ENCODE results near the gene SPHK2.
A peak's percentile ranks its signal among the peaks of the same experiment; 100 is the strongest.
"Not testable (repeated sequence)": the region's sequence is repeated elsewhere in the genome, so short reads cannot be mapped to it uniquely, and the experiment has no call there.

SPHK2 gene

DNA sequence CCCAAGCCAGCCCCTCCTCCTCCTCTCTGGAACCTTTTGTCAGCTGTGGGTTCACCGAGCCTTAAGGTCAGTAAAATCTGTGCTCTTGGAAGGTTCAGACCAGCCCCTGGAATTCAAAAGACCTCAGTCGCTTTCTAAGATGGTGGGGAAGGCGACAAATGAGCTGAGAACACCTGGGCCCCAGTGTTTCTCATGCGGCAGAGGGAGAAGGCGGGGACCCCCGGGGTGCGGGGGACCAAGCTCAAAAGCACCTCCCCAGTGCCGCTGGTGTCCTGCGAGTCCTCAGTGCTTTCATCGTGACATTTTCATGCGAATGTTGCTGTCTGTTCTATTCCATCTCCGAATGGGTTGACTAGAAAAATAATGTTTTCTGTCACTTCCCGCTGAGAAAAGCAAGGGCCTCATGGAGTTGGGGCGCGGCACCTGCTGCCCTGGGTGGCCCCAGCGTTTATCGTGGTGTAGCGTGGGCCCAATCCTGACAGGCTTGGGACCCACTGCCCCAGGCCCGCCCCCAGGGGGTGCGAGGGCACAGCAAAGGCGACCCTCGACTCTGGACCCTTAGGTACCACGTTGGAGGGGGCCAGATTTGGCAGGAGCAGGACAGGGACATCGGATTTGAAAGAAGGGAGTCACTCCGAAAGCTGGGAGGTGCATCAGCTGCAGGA is 54.3 kb downstream of the SPHK2 start:
- TF ChIP-seq, protein P1, sequence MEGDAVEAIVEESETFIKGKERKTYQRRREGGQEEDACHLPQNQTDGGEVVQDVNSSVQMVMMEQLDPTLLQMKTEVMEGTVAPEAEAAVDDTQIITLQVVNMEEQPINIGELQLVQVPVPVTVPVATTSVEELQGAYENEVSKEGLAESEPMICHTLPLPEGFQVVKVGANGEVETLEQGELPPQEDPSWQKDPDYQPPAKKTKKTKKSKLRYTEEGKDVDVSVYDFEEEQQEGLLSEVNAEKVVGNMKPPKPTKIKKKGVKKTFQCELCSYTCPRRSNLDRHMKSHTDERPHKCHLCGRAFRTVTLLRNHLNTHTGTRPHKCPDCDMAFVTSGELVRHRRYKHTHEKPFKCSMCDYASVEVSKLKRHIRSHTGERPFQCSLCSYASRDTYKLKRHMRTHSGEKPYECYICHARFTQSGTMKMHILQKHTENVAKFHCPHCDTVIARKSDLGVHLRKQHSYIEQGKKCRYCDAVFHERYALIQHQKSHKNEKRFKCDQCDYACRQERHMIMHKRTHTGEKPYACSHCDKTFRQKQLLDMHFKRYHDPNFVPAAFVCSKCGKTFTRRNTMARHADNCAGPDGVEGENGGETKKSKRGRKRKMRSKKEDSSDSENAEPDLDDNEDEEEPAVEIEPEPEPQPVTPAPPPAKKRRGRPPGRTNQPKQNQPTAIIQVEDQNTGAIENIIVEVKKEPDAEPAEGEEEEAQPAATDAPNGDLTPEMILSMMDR (IDR thresholded peaks at IDR 0.05; ENCODE audit: borderline replicate concordance, control extremely low read depth, extremely low read depth, insufficient read depth, missing control alignments), result no peak
- in situ Hi-C loops (cut with MboI; ENCODE audit: low sequenced_read_pairs, unreplicated experiment), result no loop called here
- DNase-seq (ENCODE audit: low spot score), result peak; percentile 19

DNA sequence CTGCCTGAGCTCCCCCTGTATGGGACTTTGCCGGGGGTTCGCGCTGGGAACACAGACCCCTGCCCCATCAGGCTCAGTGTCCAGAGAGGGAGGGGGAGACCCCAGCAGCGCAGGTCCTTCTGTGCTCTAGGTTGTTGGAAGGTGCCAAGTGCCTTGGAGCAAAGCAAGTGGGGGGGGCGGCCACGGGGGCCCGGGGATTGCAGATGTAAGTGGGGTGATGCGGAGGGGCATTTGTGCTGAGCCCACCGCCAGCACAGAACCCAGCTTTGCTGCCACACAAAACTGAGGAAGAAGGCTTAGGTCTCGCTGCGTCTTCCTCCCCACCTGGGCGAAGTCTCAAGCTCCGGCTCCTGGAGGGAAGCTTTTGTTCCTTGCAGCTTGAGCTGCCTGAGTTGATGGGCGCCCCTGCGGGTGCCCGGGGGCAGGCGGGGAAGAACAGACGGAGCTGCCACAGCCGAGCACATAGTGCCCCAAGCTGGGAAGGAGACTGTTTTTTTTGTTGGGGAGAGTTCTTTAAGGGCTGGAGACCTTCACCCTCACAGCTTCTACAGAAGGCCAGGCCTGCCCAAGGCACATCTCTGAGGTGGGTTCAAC is 55.0 kb downstream of the SPHK2 start:
- in situ Hi-C loops (cut with MboI; ENCODE audit: low sequenced_read_pairs, unreplicated experiment), result no loop called here
- TF ChIP-seq, protein P1 (IDR thresholded peaks at IDR 0.05; ENCODE audit: borderline replicate concordance, control extremely low read depth, extremely low read depth, insufficient read depth, missing control alignments), result no peak

DNA sequence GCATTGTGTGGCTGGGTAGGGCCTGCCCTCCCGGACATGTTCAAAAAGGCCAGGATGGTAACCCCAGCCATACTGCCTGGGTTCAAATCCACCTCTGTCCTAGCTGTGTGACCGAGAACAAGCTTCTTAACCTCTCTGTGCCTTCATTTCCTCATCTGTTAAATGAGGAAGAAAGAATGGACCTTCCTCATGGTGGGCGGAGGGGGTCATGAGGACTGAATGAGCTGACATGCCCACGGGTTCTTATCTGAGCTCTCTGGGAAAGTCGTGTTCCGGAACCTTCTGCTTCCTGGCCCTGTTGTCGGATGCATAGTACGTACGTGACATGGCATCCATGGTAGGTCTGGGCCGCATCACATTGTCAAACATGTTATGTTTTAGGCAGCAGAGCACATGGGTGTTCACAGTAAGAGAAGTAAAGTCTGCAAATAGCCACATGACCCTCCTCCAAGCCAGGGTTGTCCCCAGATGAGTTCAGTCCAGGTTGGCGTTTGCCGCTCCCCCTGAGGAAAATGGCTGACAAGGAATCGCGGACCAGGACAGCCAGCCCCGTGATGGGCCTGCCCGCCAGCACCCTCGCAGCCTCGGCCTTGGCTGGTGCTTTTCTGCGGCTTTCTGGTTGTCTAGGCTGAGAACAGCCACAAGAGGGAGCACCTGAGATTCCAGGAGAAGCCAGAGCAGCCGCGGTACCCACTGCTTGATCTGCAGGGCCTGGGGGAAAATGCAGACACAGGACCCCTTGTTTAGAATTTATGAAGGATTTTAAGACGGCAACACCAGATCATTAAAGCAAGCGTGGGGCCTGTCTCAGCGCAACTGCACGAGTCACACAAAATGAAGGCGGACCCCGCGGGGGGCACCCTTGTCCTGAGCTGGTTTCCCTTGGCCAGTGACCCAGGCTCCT is 55.9 kb downstream of the SPHK2 start:
- in situ Hi-C loops (cut with MboI; ENCODE audit: low sequenced_read_pairs, unreplicated experiment), result no loop called here
- peak; percentile 95 for DNase-seq (ENCODE audit: low spot score)
- TF ChIP-seq, protein P1 (IDR thresholded peaks at IDR 0.05; ENCODE audit: borderline replicate concordance, control extremely low read depth, extremely low read depth, insufficient read depth, missing control alignments), result peak; percentile 77

More for the DNA sequence above, 55.0 kb downstream of the SPHK2 start:
- peak; percentile 37 for DNase-seq (ENCODE audit: low spot score)

DNA sequence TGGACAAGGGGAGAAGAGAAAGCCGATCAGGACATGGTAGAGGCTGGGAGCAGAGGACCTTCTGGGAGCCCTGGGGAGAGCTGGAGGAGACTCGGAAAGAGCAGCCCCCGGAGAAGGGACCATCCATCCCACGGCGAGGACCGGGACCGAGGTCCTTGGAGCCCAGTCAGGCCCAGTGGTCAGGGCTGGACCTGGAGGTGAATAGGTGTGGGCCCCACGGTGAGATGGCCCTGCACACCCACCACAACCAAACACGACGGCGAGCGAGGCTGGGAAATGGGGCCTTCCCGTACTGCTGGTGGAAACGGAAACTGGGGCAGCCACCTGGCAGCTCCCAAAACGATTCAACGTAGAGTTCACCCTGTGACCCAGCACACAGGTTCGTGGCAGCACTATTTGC is 57.2 kb downstream of the SPHK2 start:
- DNase-seq (ENCODE audit: low spot score), result no peak
- in situ Hi-C loops (cut with MboI; ENCODE audit: low sequenced_read_pairs, unreplicated experiment), result no loop called here
- TF ChIP-seq, protein P1 (IDR thresholded peaks at IDR 0.05; ENCODE audit: borderline replicate concordance, control extremely low read depth, extremely low read depth, insufficient read depth, missing control alignments), result no peak

DNA sequence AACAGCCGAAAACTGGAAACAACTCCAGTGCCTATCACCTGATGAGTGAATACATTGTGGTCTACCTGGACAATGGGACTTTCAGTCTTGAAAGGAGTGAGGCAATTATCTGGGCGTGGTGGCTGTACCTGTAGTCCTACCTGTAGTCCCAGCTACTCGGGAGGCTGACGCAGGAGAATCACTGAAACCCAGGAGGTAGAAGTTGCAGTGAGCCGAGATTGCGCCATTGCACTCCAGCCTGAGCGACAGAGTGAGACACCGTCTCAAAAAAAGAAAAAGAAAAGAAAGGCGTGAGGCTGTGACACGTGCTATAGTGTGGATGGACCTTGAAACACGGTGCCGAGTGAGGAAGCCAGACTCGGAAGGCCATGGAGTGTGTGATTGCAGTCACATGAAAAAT is 57.6 kb downstream of the SPHK2 start:
- in situ Hi-C loops (cut with MboI; ENCODE audit: low sequenced_read_pairs, unreplicated experiment), result no loop called here

DNA sequence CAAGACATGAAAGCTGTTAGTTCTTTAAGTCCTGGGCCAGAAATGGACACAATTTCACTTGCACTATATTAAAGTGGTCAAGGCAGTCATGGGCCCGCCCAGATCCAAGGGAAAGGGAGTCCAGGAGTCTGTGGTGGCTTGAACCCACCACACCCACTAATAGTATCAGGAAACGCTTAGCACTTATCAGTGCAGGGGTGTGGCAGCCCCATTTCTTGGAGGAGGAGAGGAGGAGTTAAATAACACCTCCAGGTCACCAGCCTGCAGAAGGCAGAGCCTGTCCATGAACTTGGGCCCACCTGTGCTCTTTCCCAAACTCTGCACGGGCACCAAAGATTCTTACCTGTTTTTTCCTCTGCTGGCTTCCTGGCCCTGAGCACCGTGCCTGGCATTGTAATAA is 58.9 kb downstream of the SPHK2 start:
- DNase-seq (ENCODE audit: low spot score), result peak; percentile 17
- in situ Hi-C loops (cut with MboI; ENCODE audit: low sequenced_read_pairs, unreplicated experiment), result no loop called here

More for the DNA sequence above, 57.6 kb downstream of the SPHK2 start:
- no peak for DNase-seq (ENCODE audit: low spot score)
- TF ChIP-seq, protein P1 (IDR thresholded peaks at IDR 0.05; ENCODE audit: borderline replicate concordance, control extremely low read depth, extremely low read depth, insufficient read depth, missing control alignments), result no peak

DNA sequence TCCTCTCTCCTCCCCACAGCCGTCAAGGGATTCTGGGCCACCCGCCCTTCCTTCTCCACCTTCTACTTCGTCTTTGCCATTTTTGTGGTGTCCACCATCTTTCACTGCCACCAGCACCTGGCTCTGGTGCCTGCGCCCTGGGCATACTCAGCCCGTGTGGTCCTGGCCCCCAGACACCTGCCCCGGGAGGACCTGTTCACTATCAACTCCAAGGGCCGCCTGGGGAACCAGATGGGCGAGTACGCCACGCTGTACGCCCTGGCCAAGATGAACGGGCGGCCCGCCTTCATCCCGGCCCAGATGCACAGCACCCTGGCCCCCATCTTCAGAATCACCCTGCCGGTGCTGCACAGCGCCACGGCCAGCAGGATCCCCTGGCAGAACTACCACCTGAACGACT is 60.7 kb downstream of the SPHK2 start:
- in situ Hi-C loops (cut with MboI; ENCODE audit: low sequenced_read_pairs, unreplicated experiment); DNase-seq (ENCODE audit: low spot score): not testable (repeated sequence)

More for the DNA sequence above, 58.9 kb downstream of the SPHK2 start:
- TF ChIP-seq, protein P1 (IDR thresholded peaks at IDR 0.05; ENCODE audit: borderline replicate concordance, control extremely low read depth, extremely low read depth, insufficient read depth, missing control alignments), result no peak

Measured in GM13976 (cell line).